HCT116 (cell line): ENCODE results near the gene WDR13. TPM values are rescaled to one million over a fixed set of nuclear protein-coding genes. Genes with fewer than 3 reads are reported as not detected.

Experiments used
- ATAC-seq: fragments of 200-7000 bp; cut with Tn5 transposase; 2 replicates; pipeline ENCODE4 v1.9.1; 2020; ENCODE audit warnings: mild to moderate bottlenecking, moderate library complexity
- BruUV-seq: library from RNA; stranded (reverse); fragments of 400-500 nt; replicated peaks from 2 replicates; lab custom pipeline; 2021; lab: Mats Ljungman, UMichigan
- CTCF ChIA-PET: fragments of 300-600 bp; sonication (Branson Sonifier 250); formaldehyde crosslinking; loops from one replicate; lab custom pipeline; 2021; ENCODE audit warnings: antibody characterized with exemption; lab: Charles Lee
- POLR2A ChIA-PET: fragments of 300-600, 350-600 bp; sonication (Branson Sonifier 250); formaldehyde crosslinking; loops from one replicate; lab custom pipeline; 2021; ENCODE audit warnings: antibody characterized with exemption; lab: Charles Lee
- RAD21 ChIA-PET, 2 experiments: fragments of 300-600 bp; sonication (Branson Sonifier 250); formaldehyde crosslinking; loops; one replicate each; lab custom pipeline; 2023; ENCODE audit warnings: low total read pairs in 2 of 2; ENCODE audit not compliant: uncharacterized antibody in 2 of 2, unreplicated experiment in 2 of 2, low non-redundant PET in 1 of 2; lab: Charles Lee
- DNase-seq: peaks from one replicate; pipeline ENCODE4 v3.0.0-alpha.2; 2010; ENCODE audit warnings: low read depth, low spot score
- H2AFZ ChIP-seq: fragments of 200-600 bp; shearing (Covaris generic), sonication (generic); 2 replicates; pipeline ENCODE4 v1.6.1; 2017; ENCODE audit warnings: low read depth, mixed run types, mixed read lengths, antibody characterized with exemption, low read length; ENCODE audit not compliant: poor library complexity, severe bottlenecking
- H3K27ac ChIP-seq: 2 replicates; pipeline ENCODE4 v1.5.1; 2012; ENCODE audit warnings: low read depth, low read length
- H3K27me3 ChIP-seq: fragments of 200-600 bp; sonication (generic); 2 replicates; pipeline ENCODE4 v1.6.1; 2016; ENCODE audit warnings: mixed run types, low read length, mixed read lengths; ENCODE audit not compliant: insufficient read depth
- H3K36me3 ChIP-seq, 2 experiments: fragments of 200-500 bp in 1 of 2; fragments of 200-600 bp in 1 of 2; sonication (Bioruptor generic) in 1 of 2; sonication (generic) in 1 of 2; 2 replicates each; pipeline versions ENCODE4 v1.5.1 to v1.6.1; 2014 to 2016; ENCODE audit warnings: low read length in 2 of 2, inconsistent platforms in 1 of 2, mixed read lengths in 1 of 2, mixed run types in 1 of 2; ENCODE audit not compliant: insufficient read depth in 2 of 2, control insufficient read depth in 1 of 2
- H3K4me1 ChIP-seq, 2 experiments: fragments of 200-600 bp in 1 of 2; sonication (generic) in 1 of 2; 2 replicates each; pipeline versions ENCODE4 v1.5.1 to v1.6.1; 2012 to 2017; ENCODE audit warnings: low read length in 2 of 2, inconsistent platforms in 1 of 2, mild to moderate bottlenecking in 1 of 2, mixed read lengths in 1 of 2, mixed run types in 1 of 2, moderate library complexity in 1 of 2; ENCODE audit not compliant: insufficient read depth in 2 of 2, control insufficient read depth in 1 of 2
- H3K4me2 ChIP-seq: fragments of 200-600 bp; sonication (generic); 2 replicates; pipeline ENCODE4 v1.6.1; 2017; ENCODE audit warnings: mixed run types, low read length, mixed read lengths
- H3K4me3 ChIP-seq, 2 experiments: fragments of 200-600 bp in 1 of 2; sonication (generic) in 1 of 2; replicated peaks in 1 of 2; 2 replicates each; pipeline ENCODE4 v1.5.1; 2011 to 2016; ENCODE audit warnings: low read length in 2 of 2, control low read depth in 1 of 2, low read depth in 1 of 2, mild to moderate bottlenecking in 1 of 2, mixed read lengths in 1 of 2, mixed run types in 1 of 2
- H3K79me2 ChIP-seq: fragments of 200-600 bp; sonication (generic); 2 replicates; pipeline ENCODE4 v1.6.1; 2017; ENCODE audit warnings: mild to moderate bottlenecking, mixed run types, low read length, moderate library complexity, mixed read lengths; ENCODE audit not compliant: insufficient read depth
- H3K9ac ChIP-seq: fragments of 200-600 bp; sonication (generic); 2 replicates; pipeline ENCODE4 v1.6.1; 2016; ENCODE audit warnings: low read length, mixed read lengths
- H3K9me2 ChIP-seq: fragments of 200-600 bp; sonication (generic), shearing (Covaris generic); 2 replicates; pipeline ENCODE4 v1.6.1; 2017; ENCODE audit warnings: mixed run types, mild to moderate bottlenecking, moderate library complexity; ENCODE audit not compliant: insufficient read depth
- H3K9me3 ChIP-seq, 2 experiments: fragments of 200-500 bp in 1 of 2; fragments of 200-600 bp in 1 of 2; sonication (Bioruptor generic) in 1 of 2; sonication (generic) in 1 of 2; 2 replicates each; pipeline ENCODE4 v1.6.1; 2014 to 2017; ENCODE audit warnings: low read length in 2 of 2, mixed read lengths in 2 of 2, inconsistent platforms in 1 of 2, low read depth in 1 of 2, mild to moderate bottlenecking in 1 of 2, mixed run types in 1 of 2, moderate library complexity in 1 of 2; ENCODE audit not compliant: control insufficient read depth in 1 of 2, insufficient read depth in 1 of 2
- H4K20me1 ChIP-seq: fragments of 200-600 bp; sonication (generic), shearing (Covaris generic); 2 replicates; pipeline ENCODE4 v1.6.1; 2017; ENCODE audit warnings: mixed run types, mild to moderate bottlenecking, moderate library complexity; ENCODE audit not compliant: insufficient read depth
- ATF3 ChIP-seq: IDR thresholded peaks from 2 replicates; pipeline ENCODE4 v1.6.1; 2012
- CBX3 ChIP-seq: IDR thresholded peaks from 2 replicates; pipeline ENCODE4 v1.6.1; 2012; ENCODE audit warnings: low read depth
- CEBPB ChIP-seq: IDR thresholded peaks from 2 replicates; pipeline ENCODE4 v1.6.1; 2012; ENCODE audit warnings: low read depth
- EGR1 ChIP-seq: IDR thresholded peaks from 2 replicates; pipeline ENCODE4 v1.6.1; 2012; ENCODE audit warnings: low read depth
- ELF1 ChIP-seq: IDR thresholded peaks from 2 replicates; pipeline ENCODE4 v1.6.1; 2012; ENCODE audit warnings: low read depth, borderline replicate concordance
- EZH2 ChIP-seq: fragments of 200-600 bp; sonication (generic); IDR thresholded peaks from 2 replicates; pipeline ENCODE4 v1.6.1; 2017; ENCODE audit warnings: antibody characterized with exemption, mixed run types
- EZH2phosphoT487 ChIP-seq: fragments of 200-600 bp; IDR thresholded peaks from 2 replicates; pipeline ENCODE4 v1.6.1; 2018; ENCODE audit warnings: antibody characterized with exemption, borderline replicate concordance
- JUND ChIP-seq: IDR thresholded peaks from 2 replicates; pipeline ENCODE4 v1.6.1; 2012
- POLR2A ChIP-seq: IDR thresholded peaks from 2 replicates; pipeline ENCODE4 v1.7.0; 2011; ENCODE audit warnings: borderline replicate concordance; ENCODE audit not compliant: insufficient read depth, insufficient read length; ENCODE audit errors: extremely low read depth
- RAD21 ChIP-seq: IDR thresholded peaks from 2 replicates; pipeline ENCODE4 v1.6.1; 2012; ENCODE audit warnings: low read depth, mild to moderate bottlenecking
- REST ChIP-seq: IDR thresholded peaks from 2 replicates; pipeline ENCODE4 v1.6.1; 2012; ENCODE audit warnings: low read depth
- SIN3A ChIP-seq: IDR thresholded peaks from 2 replicates; pipeline ENCODE4 v1.6.1; 2012; ENCODE audit warnings: low read depth
- SRF ChIP-seq: IDR thresholded peaks from 2 replicates; pipeline ENCODE4 v1.6.1; 2012; ENCODE audit warnings: low read depth
- TCF7L2 ChIP-seq: IDR thresholded peaks from 2 replicates; pipeline ENCODE4 v1.7.0; 2011; ENCODE audit warnings: borderline replicate concordance, inconsistent platforms; ENCODE audit not compliant: insufficient read depth, insufficient read length; ENCODE audit errors: extremely low read depth
- YY1 ChIP-seq: IDR thresholded peaks from 2 replicates; pipeline ENCODE4 v1.6.1; 2011; ENCODE audit warnings: low read length, low read depth, moderate library complexity, mild to moderate bottlenecking; ENCODE audit not compliant: insufficient replicate concordance; ENCODE audit errors: extremely low read depth
- ZFX ChIP-seq: fragments of 450-650 bp; IDR thresholded peaks from 2 replicates; pipeline ENCODE4 v1.6.1; 2017
- ZNF274 ChIP-seq: fragments of 200-500 bp; sonication (Bioruptor generic); IDR thresholded peaks from 2 replicates; pipeline ENCODE4 v1.6.1; 2014; ENCODE audit warnings: mild to moderate bottlenecking, low read depth, low read length, inconsistent platforms
- intact Hi-C: fragments of 100-400 bp; cut with micrococcal nuclease; formaldehyde crosslinking; loops from 2 replicates; pipeline ENCODE4 v1.10.0; 2022
- total RNA-seq: library from RNA; stranded (reverse); gene quantifications from one replicate; pipeline ENCODE4 v1.2.1, GENCODE V29; 2021; ENCODE audit not compliant: unreplicated experiment
- TF ChIP-seq, protein P1 (sequence below): IDR thresholded peaks from 2 replicates; pipeline ENCODE4 v1.6.1; 2011; ENCODE audit warnings: mild to moderate bottlenecking, low read length, moderate library complexity; ENCODE audit not compliant: insufficient replicate concordance; ENCODE audit errors: extremely low read depth
- TF ChIP-seq, protein P2 (sequence below): IDR thresholded peaks from 2 replicates; pipeline ENCODE4 v1.6.1; 2012

The WDR13 gene
- total RNA-seq, 1 experiment from 2014 or later: 54.0 TPM

- TF ChIP-seq, protein P1, sequence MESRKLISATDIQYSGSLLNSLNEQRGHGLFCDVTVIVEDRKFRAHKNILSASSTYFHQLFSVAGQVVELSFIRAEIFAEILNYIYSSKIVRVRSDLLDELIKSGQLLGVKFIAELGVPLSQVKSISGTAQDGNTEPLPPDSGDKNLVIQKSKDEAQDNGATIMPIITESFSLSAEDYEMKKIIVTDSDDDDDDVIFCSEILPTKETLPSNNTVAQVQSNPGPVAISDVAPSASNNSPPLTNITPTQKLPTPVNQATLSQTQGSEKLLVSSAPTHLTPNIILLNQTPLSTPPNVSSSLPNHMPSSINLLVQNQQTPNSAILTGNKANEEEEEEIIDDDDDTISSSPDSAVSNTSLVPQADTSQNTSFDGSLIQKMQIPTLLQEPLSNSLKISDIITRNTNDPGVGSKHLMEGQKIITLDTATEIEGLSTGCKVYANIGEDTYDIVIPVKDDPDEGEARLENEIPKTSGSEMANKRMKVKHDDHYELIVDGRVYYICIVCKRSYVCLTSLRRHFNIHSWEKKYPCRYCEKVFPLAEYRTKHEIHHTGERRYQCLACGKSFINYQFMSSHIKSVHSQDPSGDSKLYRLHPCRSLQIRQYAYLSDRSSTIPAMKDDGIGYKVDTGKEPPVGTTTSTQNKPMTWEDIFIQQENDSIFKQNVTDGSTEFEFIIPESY: no peak
- TF ChIP-seq CEBPB (no peak), SIN3A (no peak), EZH2 (no peak), ATF3 (no peak), RAD21 (no peak)
These were observed 18.0 kb upstream of the WDR13 start (continued) for GRCh38 chrX:48579259-48579658.

DNA sequence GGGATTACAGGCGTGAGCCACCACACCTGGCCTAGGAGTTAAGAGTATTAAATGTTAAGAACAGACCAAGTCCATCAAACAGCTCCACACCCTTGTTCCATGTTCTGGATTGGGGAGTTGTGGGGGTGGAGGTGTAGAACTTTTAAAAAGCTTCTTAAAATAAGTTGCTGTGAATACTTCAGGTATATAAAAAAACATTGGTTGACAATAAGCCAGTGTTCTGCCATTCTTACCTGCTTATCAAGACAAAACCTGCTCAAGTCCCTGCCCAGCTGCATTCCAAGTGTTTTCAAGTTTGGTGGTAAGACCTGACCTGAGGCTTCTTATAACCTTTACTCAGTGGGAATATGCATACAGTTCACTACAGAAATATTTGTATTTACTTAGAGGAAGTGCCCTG, 16.6 kb upstream of the WDR13 start:
- Histone ChIP-seq H3K4me1 (peaks cover 3 to 5% of the 10 kb centered on the region in 2 experiments), H3K9ac (no peak overlapping the region), H3K27me3 (no peaks in the 10 kb centered on the region), H4K20me1 (no peaks in the 10 kb centered on the region), H2AFZ (no peak overlapping the region), H3K79me2 (peaks cover 18% of the 10 kb centered on the region), H3K9me3 (no peaks in the 10 kb centered on the region), H3K27ac (no peak overlapping the region), H3K9me2 (no peaks in the 10 kb centered on the region), H3K4me3 (no peak overlapping the region), H3K36me3 (peaks cover 19 to 27% of the 10 kb centered on the region in 2 experiments; a peak in 3 of 4 replicates), H3K4me2 (no peak overlapping the region)
- ChIA-PET POLR2A (no interaction called here), CTCF (no interaction called here), RAD21 (no interaction called here)
- no TSS peak for BruUV-seq
- DNase-seq (no peak), ATAC-seq (no peak)
- intact Hi-C loops: no loop called here
- TF ChIP-seq SRF (no peak), REST (no peak), ZNF274 (no peak), ATF3 (no peak), EGR1 (no peak), POLR2A (no peak), CEBPB (no peak), ZFX (no peak), TCF7L2 (no peak), RAD21 (no peak), ELF1 (no peak), JUND (no peak), CBX3 (no peak), YY1 (no peak), EZH2phosphoT487 (no peak), EZH2 (no peak), SIN3A (no peak)
- TF ChIP-seq, protein P2, sequence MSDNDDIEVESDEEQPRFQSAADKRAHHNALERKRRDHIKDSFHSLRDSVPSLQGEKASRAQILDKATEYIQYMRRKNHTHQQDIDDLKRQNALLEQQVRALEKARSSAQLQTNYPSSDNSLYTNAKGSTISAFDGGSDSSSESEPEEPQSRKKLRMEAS: no peak
